Kidney epithelial cell (primary cell): ENCODE data around the gene ABCC8. TPM values are rescaled to one million over a fixed set of nuclear protein-coding genes. Genes with fewer than 3 reads are reported as not detected.
A peak's percentile ranks its signal among the peaks of the same experiment; 100 is the strongest.

Experiments
- DNase-seq: peaks from one replicate; pipeline ENCODE4 v3.0.0-alpha.2; 2010; ENCODE audit warnings: low read depth
- H3K27me3 ChIP-seq: 2 replicates; pipeline ENCODE4 v1.6.0; 2011; ENCODE audit warnings: low read length; ENCODE audit not compliant: control insufficient read depth, insufficient read depth
- H3K36me3 ChIP-seq: 2 replicates; pipeline ENCODE4 v1.5.1; 2011; ENCODE audit warnings: low read length; ENCODE audit not compliant: control insufficient read depth, insufficient read depth
- H3K4me3 ChIP-seq: 2 replicates; pipeline ENCODE4 v1.5.1; 2011; ENCODE audit warnings: low read depth, mild to moderate bottlenecking, control low read depth, low read length
- total RNA-seq: library from RNA; depleted of rRNA; stranded (reverse); fragments of >200 nt; gene quantifications from 2 replicates; pipeline ENCODE4 v1.2.3, GENCODE V29; 2015
- TF ChIP-seq, protein P1 (sequence below): IDR thresholded peaks from 2 replicates; pipeline ENCODE4 v1.5.1; 2011; ENCODE audit warnings: mild to moderate bottlenecking, moderate library complexity, low read length, control low read depth, inconsistent platforms; ENCODE audit not compliant: insufficient read depth, poor library complexity, severe bottlenecking

The ABCC8 gene
- total RNA-seq, 1 donor from 2014 or later, result not detected

DNA sequence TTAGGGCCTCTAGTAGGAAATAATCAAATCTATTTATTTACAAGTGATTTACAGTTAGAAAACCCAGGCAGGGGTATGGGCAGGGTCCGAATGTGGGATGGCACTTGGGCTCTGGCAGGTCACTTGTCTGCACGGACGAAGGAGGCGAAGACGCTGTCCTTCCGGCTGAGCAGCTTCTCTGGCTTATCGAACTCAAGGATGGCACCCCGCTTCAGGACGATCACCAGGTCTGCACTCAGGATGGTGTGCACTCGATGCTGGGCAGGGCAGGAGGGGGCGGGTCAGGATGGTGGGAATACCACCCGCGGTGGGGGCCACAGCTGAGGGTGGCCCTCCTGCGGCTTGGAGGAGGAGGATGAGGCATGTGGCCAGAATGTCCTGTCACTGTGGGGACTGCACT, 83.8 kb downstream of the ABCC8 start:
- no peak overlapping the region for H3K4me3 ChIP-seq
- no peaks in the 10 kb centered on the region for H3K36me3 ChIP-seq
- DNase-seq, result no peak
- peaks cover 22% of the 10 kb centered on the region for H3K27me3 ChIP-seq
- TF ChIP-seq, protein P1, sequence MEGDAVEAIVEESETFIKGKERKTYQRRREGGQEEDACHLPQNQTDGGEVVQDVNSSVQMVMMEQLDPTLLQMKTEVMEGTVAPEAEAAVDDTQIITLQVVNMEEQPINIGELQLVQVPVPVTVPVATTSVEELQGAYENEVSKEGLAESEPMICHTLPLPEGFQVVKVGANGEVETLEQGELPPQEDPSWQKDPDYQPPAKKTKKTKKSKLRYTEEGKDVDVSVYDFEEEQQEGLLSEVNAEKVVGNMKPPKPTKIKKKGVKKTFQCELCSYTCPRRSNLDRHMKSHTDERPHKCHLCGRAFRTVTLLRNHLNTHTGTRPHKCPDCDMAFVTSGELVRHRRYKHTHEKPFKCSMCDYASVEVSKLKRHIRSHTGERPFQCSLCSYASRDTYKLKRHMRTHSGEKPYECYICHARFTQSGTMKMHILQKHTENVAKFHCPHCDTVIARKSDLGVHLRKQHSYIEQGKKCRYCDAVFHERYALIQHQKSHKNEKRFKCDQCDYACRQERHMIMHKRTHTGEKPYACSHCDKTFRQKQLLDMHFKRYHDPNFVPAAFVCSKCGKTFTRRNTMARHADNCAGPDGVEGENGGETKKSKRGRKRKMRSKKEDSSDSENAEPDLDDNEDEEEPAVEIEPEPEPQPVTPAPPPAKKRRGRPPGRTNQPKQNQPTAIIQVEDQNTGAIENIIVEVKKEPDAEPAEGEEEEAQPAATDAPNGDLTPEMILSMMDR, result no peak

DNA sequence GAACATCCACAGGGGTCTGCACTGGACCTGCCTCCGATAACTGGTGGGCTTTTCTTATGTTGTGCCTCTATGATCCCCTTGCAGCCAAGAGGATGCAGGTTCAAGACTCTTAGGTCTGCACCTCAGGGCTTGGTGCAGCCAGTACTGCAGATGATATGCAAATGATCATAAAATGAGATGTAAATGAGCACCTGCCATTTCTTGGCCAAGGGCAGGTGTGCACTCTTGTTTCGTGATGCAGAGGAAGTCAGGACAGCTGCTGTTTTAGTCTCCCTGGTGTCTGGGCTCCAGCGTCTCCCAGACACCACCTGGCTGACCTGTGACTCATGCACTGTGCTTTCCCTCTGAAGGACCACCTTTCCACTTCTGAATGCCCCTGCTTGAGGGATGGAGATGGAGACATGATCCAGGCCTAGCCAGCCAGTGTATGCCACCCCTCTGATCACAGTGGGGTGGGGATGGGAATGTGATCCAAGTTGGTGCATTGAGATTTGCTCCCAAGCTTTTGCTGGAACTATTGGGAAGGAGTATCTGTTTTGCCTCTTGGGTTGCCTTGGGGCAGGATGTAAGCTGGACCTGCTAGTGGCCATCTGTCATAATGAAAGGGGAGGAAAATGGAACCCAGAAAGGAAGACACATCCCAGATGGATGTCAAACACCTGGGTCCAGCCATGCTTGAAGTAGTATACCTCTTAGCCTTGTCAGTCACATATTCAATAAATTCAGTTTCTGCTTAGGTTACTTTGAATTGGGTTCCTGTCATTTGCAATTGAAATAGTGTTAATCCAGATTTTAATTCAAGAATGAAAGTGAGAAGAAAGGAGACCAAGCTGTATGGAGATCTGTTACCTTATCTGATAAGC, 84.9 kb downstream of the ABCC8 start:
- no peaks in the 10 kb centered on the region for H3K36me3 ChIP-seq
- no peak overlapping the region for H3K4me3 ChIP-seq
- peaks cover 21% of the 10 kb centered on the region for H3K27me3 ChIP-seq
- DNase-seq, result no peak
- TF ChIP-seq, protein P1, result no peak

DNA sequence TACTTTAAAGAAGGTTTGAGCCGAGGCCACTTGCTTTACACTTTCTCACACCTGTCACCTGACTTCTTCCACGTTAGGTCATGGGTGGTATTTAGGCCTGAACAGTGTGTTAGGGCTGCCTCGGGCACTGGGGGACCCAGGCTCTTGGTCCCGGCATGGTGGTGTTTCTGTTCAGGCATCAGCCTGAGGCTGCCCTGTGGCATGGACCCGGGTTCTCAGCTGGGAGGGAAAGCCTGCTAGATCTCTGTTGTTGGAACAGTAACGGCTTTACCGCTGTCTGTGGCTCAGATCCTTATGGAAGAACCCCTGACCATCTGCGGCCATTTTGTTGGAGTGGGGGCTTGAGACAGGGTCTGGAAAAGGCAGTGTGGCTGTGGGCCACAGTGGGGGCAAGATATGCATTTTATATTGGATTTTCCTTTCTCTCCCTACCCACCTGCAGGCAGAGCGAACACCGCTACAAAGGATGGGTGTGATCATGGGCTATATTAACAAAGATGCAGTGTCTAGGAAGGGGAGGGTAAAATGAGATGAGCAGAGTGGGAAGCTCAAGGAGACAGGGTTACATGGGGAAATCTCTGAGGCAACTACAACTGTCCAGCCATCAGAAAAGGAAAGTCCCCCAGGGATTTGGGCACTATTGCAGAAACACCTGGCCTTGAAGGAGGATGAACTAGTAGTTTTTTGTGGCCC, 86.5 kb downstream of the ABCC8 start:
- no peak for DNase-seq
- H3K4me3 ChIP-seq, result no peak overlapping the region
- peaks cover 21% of the 10 kb centered on the region for H3K27me3 ChIP-seq
- no peaks in the 10 kb centered on the region for H3K36me3 ChIP-seq
- TF ChIP-seq, protein P1, result no peak

DNA sequence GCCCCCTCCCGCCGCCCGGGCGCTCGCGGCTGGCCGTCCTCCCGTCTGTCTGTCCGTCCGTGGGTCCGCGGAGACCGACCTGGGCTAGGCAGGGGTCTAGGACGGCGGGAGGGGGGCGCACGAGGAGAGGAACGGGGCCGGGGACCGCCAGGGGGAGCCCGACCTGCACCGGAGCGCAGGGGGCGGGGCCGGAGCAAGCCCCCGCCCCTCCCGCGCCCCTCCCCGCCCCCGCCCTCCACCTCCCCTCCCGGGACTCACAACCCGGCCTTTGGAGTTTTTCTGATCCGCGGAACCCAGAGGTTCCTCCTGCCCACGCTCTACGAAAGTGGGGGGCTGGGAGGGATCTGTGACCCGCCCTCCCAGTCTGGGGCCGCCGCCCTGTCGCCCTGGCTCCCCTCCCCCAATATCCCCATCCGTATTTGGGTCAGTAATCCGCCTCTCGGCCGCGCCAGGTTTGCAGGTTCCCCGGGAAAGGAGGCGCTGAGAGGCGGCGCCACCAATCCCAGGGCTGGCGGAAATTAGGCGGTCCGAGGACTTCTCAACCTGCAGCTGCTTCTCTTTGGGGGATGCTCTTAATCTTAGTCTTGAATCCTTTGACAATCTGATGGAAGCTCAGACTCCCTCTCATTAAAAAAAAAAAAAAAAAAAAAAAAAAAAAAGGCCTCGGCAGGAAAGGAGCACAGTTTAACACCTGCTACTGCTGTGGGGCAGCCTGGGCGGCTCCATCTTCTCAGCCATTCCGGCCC, 87.3 kb downstream of the ABCC8 start:
- peaks cover 18% of the 10 kb centered on the region for H3K27me3 ChIP-seq
- H3K4me3 ChIP-seq, result peak overlapping the region; percentile 47
- TF ChIP-seq, protein P1, result peak; percentile 39
- no peaks in the 10 kb centered on the region for H3K36me3 ChIP-seq
- no peak for DNase-seq

DNA sequence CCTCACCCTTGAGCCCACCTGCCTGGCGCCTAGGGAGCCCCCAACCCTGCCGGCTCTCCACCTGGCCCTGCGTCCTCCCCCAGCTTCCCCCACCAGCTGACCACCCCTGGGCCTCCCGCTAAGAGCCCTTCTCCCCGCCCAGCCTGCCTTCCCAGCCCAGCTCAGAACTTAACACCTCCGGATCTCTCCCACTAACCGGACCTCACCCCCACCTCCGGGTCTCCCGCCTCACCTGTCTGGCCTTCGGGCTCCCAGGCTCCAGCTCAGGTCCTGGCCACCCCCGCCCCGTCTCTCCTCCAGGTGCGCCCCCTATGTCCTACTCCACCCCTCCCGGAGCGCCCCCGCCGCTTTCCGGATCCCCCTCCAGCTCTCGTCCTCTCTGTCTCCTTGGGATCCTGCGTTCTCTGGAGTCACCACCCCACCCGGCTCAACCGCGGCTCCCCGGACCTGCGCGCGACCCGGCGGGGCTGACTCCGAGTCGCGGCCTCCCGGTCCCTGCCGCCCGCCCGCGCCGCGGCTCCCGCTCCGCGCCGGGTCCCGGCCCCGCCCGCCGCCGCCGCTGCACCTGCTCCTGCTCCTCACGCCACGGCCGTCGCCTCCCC, 87.9 kb downstream of the ABCC8 start, which contains the start of gene KCNJ11:
TSS of gene KCNJ11 (minus strand) at position 51 of the 602 bp plus-strand sequence. CDS start 568 bp downstream, outside the sequence.
- H3K4me3 ChIP-seq, result peak within 1 kb of the TSS; percentile 47
- DNase-seq, result no peak
- TF ChIP-seq, protein P1, result no peak
- H3K36me3 ChIP-seq, result no peaks in the 10 kb centered on the region
- peaks cover 17% of the 10 kb centered on the region for H3K27me3 ChIP-seq
